ENCODE results near the gene GADL1.

Gene GADL1

DNA sequence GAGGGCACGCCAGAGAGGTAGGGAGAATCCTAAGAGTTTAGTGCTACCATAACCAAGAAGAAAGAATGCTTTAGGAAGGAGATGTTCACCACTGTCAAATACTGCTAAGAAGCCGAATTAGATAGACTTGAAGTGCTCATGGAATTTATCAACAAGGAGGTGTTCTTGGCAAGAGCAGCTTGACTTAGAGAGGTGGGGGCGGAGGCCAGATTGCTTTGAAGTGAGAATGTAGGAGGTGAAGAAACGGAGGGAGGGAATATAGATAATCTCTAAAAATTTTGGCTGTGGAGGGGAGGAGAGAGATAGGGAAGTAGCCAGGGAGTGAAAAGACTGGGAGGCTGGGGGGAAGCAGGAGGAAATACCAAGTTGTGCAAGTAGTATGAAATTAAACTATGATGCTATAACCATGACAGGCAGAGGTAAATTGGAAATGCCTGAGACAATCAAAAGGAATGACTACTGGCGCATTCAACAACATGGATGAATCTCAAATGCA is 35.5 kb downstream of the GADL1 start:
- TF ChIP-seq POU2F2 (IDR thresholded peaks at IDR 0.05; ENCODE audit: low read depth, low read length) (no peak), TAF1 (IDR thresholded peaks at IDR 0.05; ENCODE audit: low read depth, low read length) (no peak), SPI1 (IDR thresholded peaks at IDR 0.05; ENCODE audit: low read depth, low read length) (no peak), POLR2AphosphoS5 (IDR thresholded peaks at IDR 0.05; ENCODE audit: low read depth, low read length) (no peak), PAX5 (IDR thresholded peaks at IDR 0.05; ENCODE audit: insufficient read depth, low read length, severe bottlenecking) (no peak), POLR2A (IDR thresholded peaks at IDR 0.05; ENCODE audit: low read depth, low read length) (no peak)
- FAIRE-seq = no peak
- DNase-seq (ENCODE audit: insufficient read length, low spot score) = no peak

DNA sequence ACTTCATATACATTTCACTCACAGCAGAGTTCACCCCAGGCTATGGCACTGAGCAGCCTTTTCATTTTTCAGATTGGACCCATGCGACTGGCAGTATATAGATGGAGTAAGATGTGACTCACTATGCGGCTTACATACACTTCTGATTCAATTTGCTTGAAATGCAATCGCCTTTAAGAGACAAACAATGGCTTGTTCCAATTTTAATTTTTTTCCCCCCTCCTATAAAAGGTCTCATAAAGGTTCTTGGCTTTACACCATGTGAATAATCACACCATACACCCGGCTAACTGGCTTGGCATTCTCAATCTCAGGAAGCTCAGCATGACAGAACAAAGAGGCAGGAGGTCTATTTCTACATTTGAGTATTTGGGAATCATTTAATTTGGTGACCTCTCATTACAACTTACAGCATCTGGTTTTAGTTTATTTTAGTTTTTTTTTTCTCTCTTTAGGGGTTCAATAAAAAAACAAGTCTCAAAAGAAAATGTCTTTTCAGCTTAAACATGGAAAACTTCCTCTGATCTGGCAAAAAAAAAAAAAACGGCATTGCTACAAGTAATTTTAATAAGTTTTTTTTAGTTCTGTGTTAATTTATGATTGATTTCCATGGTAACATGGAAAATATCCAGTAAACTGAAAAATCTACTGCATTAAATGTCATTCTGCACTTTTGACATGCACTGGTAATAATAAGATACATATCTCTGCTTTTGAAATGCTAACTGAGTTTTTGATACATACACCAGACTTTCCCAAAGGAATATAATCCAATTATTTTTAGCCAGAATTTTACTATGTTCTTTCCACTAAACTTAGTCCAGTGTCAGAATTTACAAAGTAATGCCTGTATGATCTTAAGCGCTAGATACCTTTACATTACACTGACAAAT is 38.8 kb downstream of the GADL1 start:
- no peak for TF ChIP-seq TAF1 (IDR thresholded peaks at IDR 0.05; ENCODE audit: low read depth, low read length)
- no peak for TF ChIP-seq SPI1 (IDR thresholded peaks at IDR 0.05; ENCODE audit: low read depth, low read length)
- no peak for DNase-seq (ENCODE audit: insufficient read length, low spot score)
- no peak for FAIRE-seq

DNA sequence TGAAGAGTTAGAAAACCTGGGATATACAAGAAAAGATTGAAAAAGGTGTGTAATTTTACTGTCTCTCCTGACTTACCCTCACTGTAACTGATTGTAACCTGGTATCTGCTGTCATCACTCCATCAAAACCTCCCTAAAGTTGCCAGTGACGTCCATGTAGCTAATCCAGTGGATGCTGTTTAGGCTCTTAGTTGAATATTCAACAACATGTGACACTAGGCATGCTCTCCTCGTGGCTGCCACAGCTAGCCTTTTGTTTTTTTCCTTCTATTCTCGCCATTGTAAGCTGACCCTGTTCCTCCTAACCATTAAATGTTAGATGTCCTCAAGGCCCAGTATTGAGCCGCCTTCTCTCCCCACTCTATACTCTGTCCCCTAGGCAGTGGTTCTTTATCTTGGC is 41.6 kb downstream of the GADL1 start:
- DNase-seq (ENCODE audit: insufficient read length, low spot score) (no peak), FAIRE-seq (no peak)
- TF ChIP-seq SPI1 (IDR thresholded peaks at IDR 0.05; ENCODE audit: low read depth, low read length) = no peak
- no peak for TF ChIP-seq POLR2A (IDR thresholded peaks at IDR 0.05; ENCODE audit: low read depth, low read length)
- no peak for TF ChIP-seq POU2F2 (IDR thresholded peaks at IDR 0.05; ENCODE audit: low read depth, low read length)
- no peak for TF ChIP-seq POLR2AphosphoS5 (IDR thresholded peaks at IDR 0.05; ENCODE audit: low read depth, low read length)
- TF ChIP-seq TAF1 (IDR thresholded peaks at IDR 0.05; ENCODE audit: low read depth, low read length) = no peak
- no peak for TF ChIP-seq PAX5 (IDR thresholded peaks at IDR 0.05; ENCODE audit: insufficient read depth, low read length, severe bottlenecking)

DNA sequence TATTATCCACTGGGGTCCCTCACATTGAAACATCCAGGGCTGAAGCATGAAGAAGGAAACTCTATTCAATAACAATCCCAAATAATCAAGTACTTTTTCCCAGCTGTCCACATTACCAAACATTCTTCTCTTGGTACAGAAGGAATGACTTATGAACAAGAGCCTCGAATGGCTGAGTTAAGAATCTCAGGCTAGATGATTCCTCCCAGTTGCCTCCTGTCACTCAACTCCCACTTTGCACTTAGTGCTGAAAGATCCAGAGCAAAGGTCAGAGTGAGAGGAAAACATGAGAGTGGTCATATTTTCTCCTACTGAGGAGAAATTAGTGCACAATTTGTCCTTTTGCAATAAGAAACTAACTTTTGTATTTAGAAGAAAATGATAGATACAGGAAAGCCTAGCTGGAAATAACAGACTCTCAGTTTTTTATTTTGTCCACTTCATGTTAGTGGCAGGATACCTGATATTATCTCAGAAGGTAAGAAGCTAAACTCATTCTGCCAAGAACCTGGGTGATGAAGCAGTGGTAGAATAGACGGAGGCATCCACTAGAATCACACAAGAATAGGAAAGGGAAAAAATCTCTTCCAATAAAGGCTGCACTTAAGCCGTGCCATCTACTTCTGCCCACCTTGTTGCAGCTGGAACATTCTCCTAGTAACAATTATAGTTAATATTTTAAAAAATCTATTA is 46.2 kb downstream of the GADL1 start:
- DNase-seq (ENCODE audit: insufficient read length, low spot score) = no peak
- no peak for FAIRE-seq
- TF ChIP-seq POLR2A (IDR thresholded peaks at IDR 0.05; ENCODE audit: low read depth, low read length) (no peak), SPI1 (IDR thresholded peaks at IDR 0.05; ENCODE audit: low read depth, low read length) (no peak), TAF1 (IDR thresholded peaks at IDR 0.05; ENCODE audit: low read depth, low read length) (no peak), POU2F2 (IDR thresholded peaks at IDR 0.05; ENCODE audit: low read depth, low read length) (no peak)

DNA sequence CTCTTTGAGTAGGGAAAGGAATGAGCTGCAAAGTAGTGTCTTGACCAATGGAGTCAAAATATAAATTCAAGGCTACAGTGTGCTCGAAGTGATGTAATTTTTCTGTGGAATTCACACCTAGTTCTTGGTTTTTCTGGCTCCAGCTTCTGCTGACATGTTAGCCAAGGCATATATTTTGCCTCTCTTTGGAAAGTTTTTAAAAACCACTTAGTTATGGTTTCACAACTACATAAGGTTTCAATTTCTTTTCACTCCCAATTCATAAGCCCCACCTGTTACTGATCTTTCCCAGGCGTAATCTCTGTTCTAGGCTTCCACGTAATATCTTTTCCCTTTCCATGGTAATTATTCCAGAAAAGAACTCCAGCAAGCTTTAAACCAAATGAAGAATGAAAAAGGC is 46.9 kb downstream of the GADL1 start:
- FAIRE-seq (no peak), DNase-seq (ENCODE audit: insufficient read length, low spot score) (no peak)
- no peak for TF ChIP-seq POU2F2 (IDR thresholded peaks at IDR 0.05; ENCODE audit: low read depth, low read length)
- TF ChIP-seq POLR2AphosphoS5 (IDR thresholded peaks at IDR 0.05; ENCODE audit: low read depth, low read length) = no peak
- TF ChIP-seq PAX5 (IDR thresholded peaks at IDR 0.05; ENCODE audit: insufficient read depth, low read length, severe bottlenecking) = no peak
- no peak for TF ChIP-seq SPI1 (IDR thresholded peaks at IDR 0.05; ENCODE audit: low read depth, low read length)
- no peak for TF ChIP-seq POLR2A (IDR thresholded peaks at IDR 0.05; ENCODE audit: low read depth, low read length)
- no peak for TF ChIP-seq TAF1 (IDR thresholded peaks at IDR 0.05; ENCODE audit: low read depth, low read length)

DNA sequence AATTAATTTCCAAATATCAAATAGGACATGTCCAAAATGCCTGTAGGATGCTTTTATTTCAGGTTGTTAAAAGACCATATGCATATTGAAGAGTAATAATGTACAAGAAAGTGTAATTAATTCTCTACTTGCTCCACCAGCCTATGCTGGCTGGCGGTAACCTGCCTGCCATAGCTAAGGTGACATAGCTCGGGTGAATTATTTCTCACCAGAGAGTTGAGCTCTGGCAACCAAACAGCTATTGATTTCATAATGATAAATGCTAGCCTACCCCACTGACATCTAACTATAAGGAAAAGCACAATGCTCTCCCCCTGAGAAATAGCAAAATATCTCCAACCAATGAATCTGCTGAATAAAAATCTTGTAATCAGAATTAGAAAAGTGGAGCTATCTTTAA is 48.9 kb downstream of the GADL1 start:
- TF ChIP-seq POU2F2 (IDR thresholded peaks at IDR 0.05; ENCODE audit: low read depth, low read length) (no peak), POLR2A (IDR thresholded peaks at IDR 0.05; ENCODE audit: low read depth, low read length) (no peak), POLR2AphosphoS5 (IDR thresholded peaks at IDR 0.05; ENCODE audit: low read depth, low read length) (no peak), TAF1 (IDR thresholded peaks at IDR 0.05; ENCODE audit: low read depth, low read length) (no peak)
- no peak for FAIRE-seq

DNA sequence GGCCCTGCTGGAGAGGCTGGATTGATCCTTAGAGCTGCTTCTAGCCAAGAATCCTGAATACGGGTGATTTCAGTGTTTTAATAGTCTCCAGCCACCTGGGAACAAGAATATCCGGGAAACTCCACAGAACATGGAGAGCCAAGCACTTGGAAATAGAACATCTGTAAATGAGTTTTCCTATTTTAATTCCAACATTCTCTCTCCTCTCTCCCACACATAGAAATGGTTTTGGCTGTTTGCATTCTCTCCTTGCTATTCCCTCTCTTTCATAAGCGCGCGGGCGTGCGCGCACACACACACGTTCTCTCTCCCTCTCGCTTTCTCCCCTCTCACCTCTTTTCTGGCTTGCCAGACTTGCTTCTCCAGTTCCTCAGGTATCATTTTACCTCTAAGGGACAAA is 50.6 kb downstream of the GADL1 start:
- TF ChIP-seq POLR2AphosphoS5 (IDR thresholded peaks at IDR 0.05; ENCODE audit: low read depth, low read length) (no peak), POLR2A (IDR thresholded peaks at IDR 0.05; ENCODE audit: low read depth, low read length) (no peak), TAF1 (IDR thresholded peaks at IDR 0.05; ENCODE audit: low read depth, low read length) (no peak), POU2F2 (IDR thresholded peaks at IDR 0.05; ENCODE audit: low read depth, low read length) (no peak), SPI1 (IDR thresholded peaks at IDR 0.05; ENCODE audit: low read depth, low read length) (no peak), PAX5 (IDR thresholded peaks at IDR 0.05; ENCODE audit: insufficient read depth, low read length, severe bottlenecking) (no peak)
- FAIRE-seq (no peak), DNase-seq (ENCODE audit: insufficient read length, low spot score) (no peak)

More for the DNA sequence above, 48.9 kb downstream of the GADL1 start:
- no peak for DNase-seq (ENCODE audit: insufficient read length, low spot score)

DNA sequence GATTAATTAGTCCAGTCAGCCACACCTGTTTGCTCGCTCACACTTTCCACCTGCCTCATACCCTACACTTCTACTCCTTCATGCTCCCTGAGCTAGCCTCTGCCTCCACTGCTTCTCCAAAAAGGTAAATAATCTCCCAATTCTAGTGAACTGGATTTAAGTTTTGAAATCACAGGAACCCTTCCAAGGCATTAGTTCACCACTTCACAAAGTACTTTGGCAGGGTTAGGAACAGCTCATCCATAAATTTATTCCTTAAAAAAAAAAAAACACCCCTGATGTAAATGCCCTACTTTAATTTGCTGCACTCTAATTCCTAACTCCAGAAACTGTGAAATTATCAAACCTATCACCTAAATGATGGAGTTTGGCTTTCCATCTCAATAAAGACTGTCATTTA is 58.3 kb downstream of the GADL1 start:
- no peak for TF ChIP-seq TAF1 (IDR thresholded peaks at IDR 0.05; ENCODE audit: low read depth, low read length)
- no peak for TF ChIP-seq SPI1 (IDR thresholded peaks at IDR 0.05; ENCODE audit: low read depth, low read length)
- TF ChIP-seq POU2F2 (IDR thresholded peaks at IDR 0.05; ENCODE audit: low read depth, low read length) = no peak
- no peak for TF ChIP-seq POLR2A (IDR thresholded peaks at IDR 0.05; ENCODE audit: low read depth, low read length)
- no peak for TF ChIP-seq POLR2AphosphoS5 (IDR thresholded peaks at IDR 0.05; ENCODE audit: low read depth, low read length)
- no peak for TF ChIP-seq PAX5 (IDR thresholded peaks at IDR 0.05; ENCODE audit: insufficient read depth, low read length, severe bottlenecking)
- DNase-seq (ENCODE audit: insufficient read length, low spot score) = no peak
- no peak for FAIRE-seq

DNA sequence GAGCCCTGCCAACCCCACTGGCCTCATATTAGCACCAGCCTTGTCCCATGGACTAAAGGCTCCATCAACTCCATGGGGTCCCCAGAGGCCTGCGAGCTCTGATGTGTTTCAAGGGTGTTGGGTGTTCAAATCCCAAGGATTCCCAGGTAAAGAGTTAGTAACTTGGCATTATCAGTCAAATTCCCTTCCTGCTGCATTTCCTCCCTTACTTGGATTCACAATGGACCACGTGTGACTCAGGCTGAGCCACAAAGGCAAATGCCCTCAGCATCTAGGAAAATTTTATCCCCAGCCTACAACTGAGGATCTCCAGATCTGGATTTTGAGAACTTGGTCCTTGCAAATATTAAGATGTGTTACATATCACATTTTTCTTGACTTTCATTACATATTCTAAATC is 58.8 kb downstream of the GADL1 start:
- TF ChIP-seq POLR2AphosphoS5 (IDR thresholded peaks at IDR 0.05; ENCODE audit: low read depth, low read length) = no peak
- TF ChIP-seq TAF1 (IDR thresholded peaks at IDR 0.05; ENCODE audit: low read depth, low read length) = no peak
- TF ChIP-seq POU2F2 (IDR thresholded peaks at IDR 0.05; ENCODE audit: low read depth, low read length) = no peak
- no peak for TF ChIP-seq PAX5 (IDR thresholded peaks at IDR 0.05; ENCODE audit: insufficient read depth, low read length, severe bottlenecking)
- no peak for TF ChIP-seq POLR2A (IDR thresholded peaks at IDR 0.05; ENCODE audit: low read depth, low read length)
- no peak for TF ChIP-seq SPI1 (IDR thresholded peaks at IDR 0.05; ENCODE audit: low read depth, low read length)
- DNase-seq (ENCODE audit: insufficient read length, low spot score) = no peak
- no peak for FAIRE-seq

Measured in GM12891 (cell line).